GM23338 (cell line): Measurements from ENCODE around the gene PTGS1.

Experiments used
- CREB1 ChIP-seq: fragments of 250-450 bp; sonication (Bioruptor Pico); IDR thresholded peaks from 2 replicates; pipeline ENCODE4 v1.5.0; 2020; ENCODE audit warnings: low read depth, mild to moderate bottlenecking, moderate library complexity
- CTCF ChIP-seq, 2 experiments: fragments of 200-600 bp in 1 of 2; sonication (generic) in 1 of 2; conservative IDR thresholded peaks; 2 replicates each; pipeline versions ENCODE4 v1.5.1 to v1.6.1; 2016 to 2017; ENCODE audit warnings: antibody characterized with exemption in 2 of 2, low read depth in 2 of 2, mild to moderate bottlenecking in 2 of 2, moderate library complexity in 1 of 2
- ETS1 ChIP-seq: IDR thresholded peaks from 2 replicates; pipeline ENCODE4 v1.6.1; 2016; ENCODE audit warnings: antibody characterized with exemption
- EZH2 ChIP-seq: fragments of 200-600 bp; sonication (generic); IDR thresholded peaks from one replicate; pipeline ENCODE4 v1.8.0; 2017; ENCODE audit warnings: antibody characterized with exemption, mild to moderate bottlenecking, low read depth; ENCODE audit not compliant: unreplicated experiment
- EZH2phosphoT487 ChIP-seq: fragments of 200-600 bp; sonication (generic); IDR thresholded peaks from one replicate; pipeline ENCODE4 v1.8.1; 2018; ENCODE audit warnings: antibody characterized with exemption; ENCODE audit not compliant: unreplicated experiment
- JUNB ChIP-seq: IDR thresholded peaks from one replicate; pipeline ENCODE4 v1.6.1; 2016; ENCODE audit warnings: antibody characterized with exemption; ENCODE audit not compliant: unreplicated experiment
- NANOG ChIP-seq: IDR thresholded peaks from 2 replicates; pipeline ENCODE4 v1.6.1; 2016; ENCODE audit warnings: antibody characterized with exemption, borderline replicate concordance
- POLR2AphosphoS5 ChIP-seq: IDR thresholded peaks from 2 replicates; pipeline ENCODE4 v1.6.1; 2016; ENCODE audit warnings: antibody characterized with exemption, low read depth
- REST ChIP-seq: IDR thresholded peaks from one replicate; pipeline ENCODE4 v1.6.1; 2018; ENCODE audit warnings: antibody characterized with exemption; ENCODE audit not compliant: unreplicated experiment
- STAT1 ChIP-seq: IDR thresholded peaks from one replicate; pipeline ENCODE4 v1.6.1; 2016; ENCODE audit warnings: antibody characterized with exemption; ENCODE audit not compliant: unreplicated experiment
- ZNF114 ChIP-seq: fragments of 250-450 bp; sonication (Bioruptor Pico); IDR thresholded peaks from 2 replicates; pipeline ENCODE4 v1.5.0; 2020; ENCODE audit warnings: mild to moderate bottlenecking, moderate library complexity
- ZNF462 ChIP-seq: fragments of 250-450 bp; sonication (Bioruptor Pico); IDR thresholded peaks from 2 replicates; pipeline ENCODE4 v1.5.0; 2020; ENCODE audit warnings: mild to moderate bottlenecking, moderate library complexity

GRCh38 chr9:122378236-122378635 lies 7.4 kb downstream of the PTGS1 start:
- no peak for TF ChIP-seq CTCF (conservative IDR thresholded peaks at IDR 0.05; ENCODE audit: low read depth in 2 of 2)
- no peak for TF ChIP-seq REST
- no peak for TF ChIP-seq EZH2
- TF ChIP-seq JUNB, result no peak
- no peak for TF ChIP-seq POLR2AphosphoS5
- no peak for TF ChIP-seq EZH2phosphoT487
- no peak for TF ChIP-seq ZNF114 (CRISPR knock-in tag)
- TF ChIP-seq CREB1 (CRISPR knock-in tag), result no peak
- TF ChIP-seq STAT1, result no peak
- TF ChIP-seq NANOG, result no peak
- no peak for TF ChIP-seq ZNF462 (CRISPR knock-in tag)
- no peak for TF ChIP-seq ETS1
